H1 (cell line): ENCODE results near the gene LLGL2.

Experiments
- CEBPB ChIP-seq: IDR thresholded peaks from 2 replicates; pipeline ENCODE4 v1.6.1; 2012; ENCODE audit warnings: low read depth, low read length
- JUND ChIP-seq: IDR thresholded peaks from 2 replicates; pipeline ENCODE4 v1.6.1; 2011; ENCODE audit warnings: mild to moderate bottlenecking, improper control_type of control experiment, low read length
- SP1 ChIP-seq: IDR thresholded peaks from 2 replicates; pipeline ENCODE4 v1.6.1; 2011; ENCODE audit warnings: low read depth, low read length

- no peak for TF ChIP-seq SP1
- TF ChIP-seq JUND = no peak
- no peak for TF ChIP-seq CEBPB
These were observed 36.6 kb upstream of the LLGL2 start for GRCh38 chr17:75488693-75489510.
